ENCODE results near the gene MAST2.

MAST2 gene

GRCh38 chr1:45862008-45862407 is 58.6 kb downstream of the MAST2 start:
- no peak for DNase-seq

GRCh38 chr1:45863218-45863617 is 59.8 kb downstream of the MAST2 start:
- peak; percentile 86 for DNase-seq

DNA sequence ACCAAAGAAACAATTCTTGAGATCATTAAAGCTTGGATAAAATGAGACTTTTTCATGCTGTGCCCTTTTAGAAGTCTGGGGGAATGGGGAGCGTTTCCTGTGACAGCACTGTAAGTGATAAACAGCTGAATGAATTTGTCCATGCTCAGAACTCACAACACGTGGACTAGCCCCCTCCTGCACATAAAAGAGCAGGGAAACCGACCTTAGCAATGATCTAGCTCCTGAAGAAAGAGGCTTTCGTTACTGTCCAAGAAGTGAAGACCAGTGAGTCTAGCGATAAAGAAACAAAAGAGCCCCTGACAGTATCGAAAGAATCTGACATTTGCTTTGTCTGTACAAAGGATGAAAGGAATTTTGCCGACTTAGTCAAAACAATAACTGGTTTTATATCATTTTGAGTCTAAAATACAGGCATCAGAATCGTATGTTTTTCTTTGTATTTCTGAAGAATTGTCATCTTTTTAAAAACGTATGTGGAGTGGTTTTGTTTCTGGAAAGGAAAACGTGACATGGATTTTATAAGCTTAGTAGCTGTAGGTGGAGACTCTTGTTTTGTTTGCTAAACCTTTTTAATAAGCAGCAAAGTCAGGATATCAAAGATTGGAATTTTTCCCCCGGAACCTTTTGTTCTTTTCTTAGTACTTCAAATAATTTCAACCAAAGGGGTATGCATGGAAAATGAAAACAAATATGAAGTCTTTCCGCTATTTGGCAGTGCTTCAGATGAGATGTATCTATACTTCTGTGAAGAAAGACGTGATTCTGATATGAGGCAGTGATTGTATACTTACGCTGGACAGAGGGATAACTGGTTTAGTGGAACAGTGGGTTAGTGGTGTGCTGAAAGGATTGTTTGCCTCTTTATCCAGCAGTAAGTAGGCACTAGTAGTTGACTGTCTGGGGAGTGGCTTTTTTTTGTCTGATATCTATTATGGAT is 61.0 kb downstream of the MAST2 start:
- DNase-seq, result peak; percentile 85

GRCh38 chr1:45867697-45868348 is 64.4 kb downstream of the MAST2 start:
- peak; percentile 22 for DNase-seq

GRCh38 chr1:45868861-45869260 is 65.4 kb downstream of the MAST2 start:
- DNase-seq, result no peak

DNA sequence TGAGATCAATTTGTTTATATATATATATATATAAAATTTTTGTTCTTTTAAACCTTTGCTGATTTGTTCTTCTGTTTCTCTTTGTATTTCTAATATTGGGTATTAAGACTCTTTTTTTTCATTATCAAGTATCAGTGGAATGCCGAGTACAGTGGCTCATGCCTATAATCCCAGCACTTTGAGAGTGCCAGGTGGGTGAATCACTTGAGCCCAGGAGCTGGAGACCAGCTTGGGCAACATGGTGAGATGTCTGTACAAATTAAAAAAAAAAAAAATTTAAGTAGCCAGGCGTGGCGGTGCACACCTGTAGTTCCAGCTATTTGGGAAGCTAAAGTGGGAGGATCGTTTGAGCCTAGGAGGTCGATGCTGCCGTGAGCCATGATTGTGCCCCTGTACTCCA is 67.1 kb downstream of the MAST2 start:
- DNase-seq, result no peak

DNA sequence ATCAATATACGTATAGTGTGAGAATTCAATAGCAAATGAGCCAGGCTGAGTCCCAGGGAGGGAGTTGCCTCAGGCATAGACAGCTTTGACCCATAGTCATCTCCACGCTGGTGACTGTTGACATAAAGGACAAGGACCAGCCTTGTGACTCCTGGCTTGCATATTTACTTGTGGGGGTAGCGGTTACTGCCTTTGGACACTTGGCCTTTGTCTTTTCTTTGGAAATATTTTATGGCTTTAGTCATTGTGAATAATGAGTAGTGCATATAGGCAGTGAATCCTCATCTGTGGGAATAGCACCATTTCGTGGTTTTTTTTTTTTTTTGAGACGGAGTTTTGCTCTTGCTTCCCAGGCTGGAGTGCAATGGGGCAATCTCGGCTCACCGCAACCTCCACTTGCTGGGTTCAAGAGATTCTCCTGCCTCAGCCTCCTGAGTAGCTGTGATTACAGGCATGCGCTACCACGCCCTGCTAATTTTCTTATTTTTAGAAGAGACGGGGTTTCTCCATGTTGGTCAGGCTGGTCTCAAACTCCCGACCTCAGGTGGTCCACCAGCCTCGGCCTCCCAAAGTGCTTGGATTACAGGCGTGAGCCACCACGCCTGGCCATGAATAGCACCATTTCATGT is 68.9 kb downstream of the MAST2 start:
- peak; percentile 76 for DNase-seq

GRCh38 chr1:45876000-45876617 is 72.7 kb downstream of the MAST2 start:
- DNase-seq, result peak; percentile 76

DNA sequence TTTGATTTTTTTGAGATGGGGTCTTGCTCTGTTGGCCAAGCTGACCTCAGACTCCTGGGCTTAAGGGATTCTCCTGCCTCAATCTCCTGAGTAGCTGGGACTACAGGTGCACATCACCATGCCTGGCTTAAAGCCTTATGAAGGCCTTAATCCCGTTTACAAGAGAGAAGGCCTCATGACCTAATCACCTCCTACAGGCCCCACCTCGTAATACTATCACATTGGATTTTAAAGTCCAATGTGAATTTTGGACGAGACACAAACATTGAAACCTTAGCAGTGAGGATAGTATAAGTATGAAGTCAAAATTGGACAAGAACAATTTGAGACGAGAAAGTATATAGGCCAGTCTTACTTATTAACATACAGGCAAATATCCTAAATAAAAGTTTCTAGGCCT is 73.9 kb downstream of the MAST2 start:
- no peak for DNase-seq

- DNase-seq, result no peak
These were observed 76.6 kb downstream of the MAST2 start for GRCh38 chr1:45879885-45880598.

- no peak for DNase-seq
These were observed 77.5 kb downstream of the MAST2 start for GRCh38 chr1:45880930-45881329.

DNA sequence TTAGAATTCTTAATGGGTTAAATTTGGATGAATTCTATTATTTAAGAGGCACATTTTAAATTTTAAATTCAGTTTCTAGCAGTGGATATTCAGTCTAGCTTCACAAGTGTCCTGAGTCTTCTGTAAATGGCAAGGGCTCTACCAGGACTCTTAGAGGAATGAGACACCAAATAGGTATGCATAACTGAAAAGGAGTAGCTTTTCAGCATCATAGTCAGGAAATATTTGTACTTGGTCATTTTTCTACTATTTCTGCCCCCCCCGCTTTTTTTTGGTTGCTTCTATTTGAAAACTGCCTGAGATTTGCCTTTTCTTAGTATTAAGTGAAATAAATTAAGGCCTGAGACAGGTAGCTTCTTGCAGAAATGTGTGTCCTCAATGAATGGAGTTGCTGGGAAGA is 80.2 kb downstream of the MAST2 start:
- no peak for DNase-seq

- DNase-seq, result no peak
These were observed 81.3 kb downstream of the MAST2 start for GRCh38 chr1:45884700-45885099.

DNA sequence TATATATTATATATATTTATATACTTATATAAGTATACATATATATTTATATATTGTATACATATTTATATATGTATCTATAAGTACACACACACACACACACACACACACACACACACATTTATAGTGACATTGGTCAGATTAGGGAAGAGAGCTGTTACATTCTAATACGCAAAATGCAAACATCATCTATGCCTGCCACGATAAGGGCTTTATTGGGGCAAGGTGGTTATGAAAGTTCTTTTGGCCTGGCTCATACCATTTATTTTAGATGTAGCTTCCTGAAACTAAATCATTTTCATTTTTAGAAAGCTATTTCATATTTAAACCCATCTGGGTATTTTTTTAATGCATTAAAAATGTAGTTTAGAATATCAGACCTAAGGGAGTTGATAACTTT is 82.8 kb downstream of the MAST2 start:
- no peak for DNase-seq

- DNase-seq, result no peak
These were observed 83.9 kb downstream of the MAST2 start for GRCh38 chr1:45887156-45887842.

GRCh38 chr1:45890078-45890477 is 86.7 kb downstream of the MAST2 start:
- DNase-seq, result no peak

- no peak for DNase-seq
These were observed 87.7 kb downstream of the MAST2 start for GRCh38 chr1:45891087-45891486.

DNA sequence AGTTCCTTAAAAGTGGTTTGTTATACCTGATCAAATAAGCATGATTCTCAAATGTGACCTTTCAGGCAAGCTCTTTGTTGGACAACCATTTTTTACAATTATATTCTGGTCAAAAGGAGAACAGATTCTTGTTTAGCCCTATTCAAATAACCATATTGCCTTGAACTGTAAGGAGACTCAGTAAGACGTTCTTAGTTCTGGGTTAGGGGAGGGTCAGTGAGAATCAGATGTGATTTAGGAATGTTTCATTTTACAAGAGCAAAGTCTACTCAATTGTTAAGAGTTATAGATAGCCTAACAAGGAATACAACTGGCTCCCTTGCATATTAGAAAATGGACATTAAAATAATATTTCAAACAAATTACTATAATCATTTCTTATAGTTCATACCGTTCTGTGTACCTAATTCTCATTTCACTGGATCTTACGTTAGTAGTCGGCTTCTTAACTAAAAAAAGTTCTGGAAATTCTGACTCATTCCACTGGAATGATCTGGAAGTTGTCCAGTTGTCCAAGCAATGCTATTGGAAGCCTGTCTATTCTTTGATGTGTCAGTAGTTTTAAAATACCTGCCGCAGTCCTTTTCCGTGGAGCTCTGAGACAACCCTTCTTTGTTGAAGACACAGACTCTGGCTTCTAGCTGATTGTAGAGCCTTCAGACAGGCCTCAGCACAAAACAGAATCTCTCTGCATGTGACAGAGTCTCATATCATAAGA is 88.8 kb downstream of the MAST2 start:
- no peak for DNase-seq

DNA sequence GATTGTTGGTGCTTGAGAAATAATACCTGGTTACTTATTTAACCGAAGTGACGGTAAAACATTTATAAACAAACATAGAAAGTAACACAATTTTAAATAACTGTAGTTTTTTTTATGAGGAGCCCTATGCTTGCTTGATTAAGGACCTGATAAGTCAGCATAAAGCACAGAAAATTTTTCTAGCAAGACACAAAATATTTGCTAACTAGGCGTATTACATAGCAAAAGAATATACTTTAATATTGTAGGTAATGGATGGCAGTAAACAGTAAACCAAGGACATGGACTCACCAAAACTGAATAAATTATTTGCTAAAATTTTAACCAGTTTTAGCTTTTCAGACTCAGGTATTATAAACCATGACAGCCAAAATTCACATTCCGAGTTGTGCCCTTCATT is 90.9 kb downstream of the MAST2 start:
- DNase-seq, result no peak

DNA sequence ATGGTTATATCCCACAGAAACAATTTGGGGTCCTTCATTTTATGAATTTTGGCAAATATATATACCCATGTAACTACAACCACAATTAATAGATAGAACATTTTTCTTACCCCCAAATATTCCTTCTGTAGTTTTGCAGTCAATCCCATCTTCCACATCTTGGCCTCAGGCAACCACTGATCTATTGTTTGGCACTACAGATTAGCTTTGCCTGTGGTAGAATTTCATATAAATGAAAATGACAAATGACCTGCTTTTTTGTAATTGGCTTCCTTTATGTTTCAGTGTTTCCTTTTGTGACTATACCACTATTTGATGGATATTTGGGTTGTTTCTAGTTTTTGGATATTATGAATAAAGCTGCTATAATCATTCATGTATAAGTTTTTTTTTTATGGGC is 91.5 kb downstream of the MAST2 start:
- peak; percentile 4 for DNase-seq

- no peak for DNase-seq
These were observed 92.0 kb downstream of the MAST2 start for GRCh38 chr1:45895406-45895805.

All from NCI-H69 (cell line).